ENCODE measurements around the gene TTBK2.

DNA sequence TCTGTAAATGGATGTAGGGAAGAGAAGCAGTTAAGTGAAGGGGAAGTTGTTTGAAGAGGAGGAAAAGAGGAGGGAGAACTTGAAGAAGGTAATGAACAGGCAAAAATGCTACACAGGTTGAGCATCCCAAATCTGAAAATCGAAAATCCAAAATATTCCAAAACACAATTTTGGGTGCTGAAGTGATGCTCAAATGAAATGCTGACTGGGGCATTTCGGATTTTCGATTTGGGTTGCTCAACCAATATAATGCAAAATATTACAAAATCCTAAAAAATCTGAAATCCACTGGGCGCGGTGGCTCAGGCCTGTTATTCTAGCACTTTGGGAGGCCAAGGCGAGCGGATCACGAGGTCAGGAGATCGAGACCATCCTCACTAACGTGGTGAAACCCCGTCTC lies 121.8 kb downstream of the TTBK2 start:
- TF ChIP-seq, protein P1, sequence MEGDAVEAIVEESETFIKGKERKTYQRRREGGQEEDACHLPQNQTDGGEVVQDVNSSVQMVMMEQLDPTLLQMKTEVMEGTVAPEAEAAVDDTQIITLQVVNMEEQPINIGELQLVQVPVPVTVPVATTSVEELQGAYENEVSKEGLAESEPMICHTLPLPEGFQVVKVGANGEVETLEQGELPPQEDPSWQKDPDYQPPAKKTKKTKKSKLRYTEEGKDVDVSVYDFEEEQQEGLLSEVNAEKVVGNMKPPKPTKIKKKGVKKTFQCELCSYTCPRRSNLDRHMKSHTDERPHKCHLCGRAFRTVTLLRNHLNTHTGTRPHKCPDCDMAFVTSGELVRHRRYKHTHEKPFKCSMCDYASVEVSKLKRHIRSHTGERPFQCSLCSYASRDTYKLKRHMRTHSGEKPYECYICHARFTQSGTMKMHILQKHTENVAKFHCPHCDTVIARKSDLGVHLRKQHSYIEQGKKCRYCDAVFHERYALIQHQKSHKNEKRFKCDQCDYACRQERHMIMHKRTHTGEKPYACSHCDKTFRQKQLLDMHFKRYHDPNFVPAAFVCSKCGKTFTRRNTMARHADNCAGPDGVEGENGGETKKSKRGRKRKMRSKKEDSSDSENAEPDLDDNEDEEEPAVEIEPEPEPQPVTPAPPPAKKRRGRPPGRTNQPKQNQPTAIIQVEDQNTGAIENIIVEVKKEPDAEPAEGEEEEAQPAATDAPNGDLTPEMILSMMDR (IDR thresholded peaks at IDR 0.05 in 4 of 5, conservative IDR thresholded peaks at IDR 0.05 in 1 of 5) = no peak
- no peak for TF ChIP-seq POLR2A (IDR thresholded peaks at IDR 0.05)

Measured in gastrocnemius medialis (tissue), 4 donors.